Stimulated activated CD8-positive, alpha-beta memory T cell treated with anti-CD3 and anti-CD28 coated beads, Interleukin-4, amount 100 ng/mL, for 1 hour (primary cell): ENCODE data around the gene STAT3.
A peak's percentile ranks its signal among the peaks of the same experiment; 100 is the strongest.
"Not testable (repeated sequence)": the region's sequence is repeated elsewhere in the genome, so short reads cannot be mapped to it uniquely, and the experiment has no call there.

ENCODE experiments used
- DNase-seq, 2 donors: peaks; one replicate each; pipeline ENCODE4 v3.0.0-alpha.2; 2020; ENCODE audit warnings: low read depth in 2 of 2, low spot score in 1 of 2

Gene STAT3

DNA sequence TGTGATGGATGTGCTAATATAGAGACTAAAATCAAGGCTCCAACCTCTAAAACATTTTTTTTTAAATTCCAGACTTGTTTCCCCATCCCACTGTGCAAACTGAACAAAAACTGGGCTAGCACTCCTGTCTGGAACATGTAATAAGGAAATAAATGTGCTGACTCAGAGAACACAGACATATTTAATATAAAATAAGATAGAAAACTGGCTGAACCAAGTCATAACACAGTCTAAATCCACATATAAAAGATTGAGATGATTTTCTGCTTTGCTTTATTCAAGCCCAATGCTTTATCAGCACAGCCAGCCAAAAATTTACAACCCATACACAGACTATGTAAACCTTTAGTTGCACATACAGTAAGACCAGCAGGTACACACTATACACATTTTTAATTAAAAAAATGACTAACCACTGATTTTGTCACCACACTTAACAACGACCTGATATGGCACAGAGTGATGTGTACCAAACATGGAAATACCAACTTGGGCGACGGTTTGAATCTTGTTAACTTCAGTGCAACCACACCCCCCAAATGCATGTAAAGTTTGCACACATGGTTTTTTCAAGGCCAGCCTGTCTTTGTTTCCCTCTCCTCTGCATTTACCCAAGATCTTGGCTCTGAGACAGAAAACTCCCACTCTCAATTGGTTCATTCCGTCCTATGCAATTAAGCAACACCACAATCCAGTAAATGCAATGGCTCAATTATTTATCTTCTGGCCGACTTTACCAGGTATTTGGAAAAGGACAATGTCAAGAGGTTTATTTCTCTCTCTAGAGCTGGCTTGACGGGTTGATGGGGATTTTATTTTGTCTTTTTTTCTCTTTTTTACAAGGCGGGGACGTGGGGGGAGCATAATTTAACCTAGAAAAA is 1.2 kb downstream of the STAT3 start:
- no peak for DNase-seq

DNA sequence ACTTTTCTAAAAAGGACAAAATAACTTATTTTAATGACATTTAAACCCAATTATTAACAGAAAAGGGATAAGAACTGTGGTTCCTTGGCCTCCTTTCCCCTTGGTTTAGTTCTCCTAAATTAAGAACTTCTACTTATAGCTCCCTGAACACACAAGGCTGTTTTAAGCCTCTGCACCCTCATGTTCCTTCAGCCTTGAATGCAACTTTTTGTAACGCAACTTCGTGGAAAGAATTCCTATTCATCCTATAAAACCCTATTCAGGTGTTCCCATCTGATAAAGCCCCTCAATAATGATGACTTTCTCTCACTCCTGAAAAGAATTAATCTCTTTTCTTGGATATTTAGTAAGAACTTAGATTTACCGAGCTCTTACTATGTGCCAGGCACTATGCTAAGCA is 6.3 kb downstream of the STAT3 start:
- DNase-seq = no peak

DNA sequence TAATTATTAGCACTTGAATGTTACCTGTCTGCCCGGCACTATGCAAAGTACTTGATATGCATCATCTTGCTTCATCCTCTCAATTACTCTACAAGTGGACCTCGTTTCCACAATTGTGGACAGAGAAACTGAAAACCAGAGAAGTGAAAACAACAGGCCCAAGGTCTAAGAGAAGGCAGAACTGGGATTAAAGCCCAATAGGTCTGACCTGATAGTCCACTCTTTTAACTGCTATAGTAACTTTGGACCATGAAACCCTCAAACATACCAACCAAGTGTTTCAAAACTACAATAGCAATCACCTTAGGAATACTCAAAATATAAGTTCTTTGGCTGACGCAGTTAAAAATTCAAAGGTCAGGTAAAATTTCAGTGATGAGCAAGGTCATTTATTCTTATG is 7.3 kb downstream of the STAT3 start:
- DNase-seq = no peak

DNA sequence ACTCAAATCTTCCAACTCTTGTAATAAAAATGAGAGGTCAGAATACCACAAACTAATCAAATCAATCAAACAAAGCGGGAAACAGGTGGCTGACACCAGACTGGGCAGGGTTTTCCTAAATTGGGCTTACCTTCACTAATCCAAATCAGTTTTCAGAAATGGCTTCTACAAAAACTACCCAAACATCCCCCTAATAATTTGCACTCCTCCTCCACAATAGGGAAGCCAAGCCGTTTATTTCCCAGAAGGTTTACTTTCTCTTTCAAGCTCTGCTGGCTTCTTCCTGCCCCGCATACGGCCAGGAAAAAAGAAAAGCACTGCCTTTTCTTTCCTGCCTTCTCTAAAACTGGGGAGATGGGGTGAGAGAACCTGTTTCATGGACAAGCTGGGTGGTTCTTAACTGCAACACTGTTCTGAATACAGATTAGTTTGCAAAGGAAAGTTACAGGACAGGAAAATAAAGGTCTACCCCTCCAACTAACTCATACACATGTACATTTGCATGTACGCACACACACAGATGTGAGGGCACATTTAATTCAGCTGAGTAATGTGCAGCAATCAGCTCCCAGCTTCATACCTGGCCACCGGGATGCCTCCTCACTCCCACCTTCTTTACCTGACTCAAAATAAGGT is 9.2 kb downstream of the STAT3 start:
- no peak for DNase-seq

DNA sequence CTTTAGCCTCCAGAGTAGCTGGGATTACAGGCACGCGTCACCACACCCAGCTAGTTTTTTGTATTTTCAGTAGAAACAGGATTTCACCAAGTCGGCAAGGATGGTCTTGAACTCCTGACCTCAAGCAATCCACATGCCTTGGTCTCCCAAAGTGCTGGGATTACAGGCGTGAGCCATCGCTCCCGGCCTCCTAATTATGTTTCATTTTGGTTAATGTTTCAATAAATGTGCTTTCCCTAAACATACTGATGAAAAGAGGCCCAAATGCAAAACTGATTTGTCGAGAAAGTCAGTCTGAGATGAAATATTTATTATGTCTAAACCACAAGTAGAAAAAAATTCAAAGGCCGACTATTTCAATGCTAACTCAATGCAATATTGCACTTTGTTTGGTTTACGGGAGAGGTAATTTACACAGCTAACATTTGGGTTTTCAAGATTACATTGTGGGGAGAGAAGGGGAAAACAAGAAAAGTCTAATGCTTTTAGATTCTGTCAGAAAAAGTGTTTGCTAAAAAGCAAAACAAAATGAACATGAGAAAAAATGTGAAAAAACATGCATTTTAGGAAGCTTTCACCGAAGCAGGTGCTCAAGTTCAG is 9.8 kb downstream of the STAT3 start:
- DNase-seq = no peak

DNA sequence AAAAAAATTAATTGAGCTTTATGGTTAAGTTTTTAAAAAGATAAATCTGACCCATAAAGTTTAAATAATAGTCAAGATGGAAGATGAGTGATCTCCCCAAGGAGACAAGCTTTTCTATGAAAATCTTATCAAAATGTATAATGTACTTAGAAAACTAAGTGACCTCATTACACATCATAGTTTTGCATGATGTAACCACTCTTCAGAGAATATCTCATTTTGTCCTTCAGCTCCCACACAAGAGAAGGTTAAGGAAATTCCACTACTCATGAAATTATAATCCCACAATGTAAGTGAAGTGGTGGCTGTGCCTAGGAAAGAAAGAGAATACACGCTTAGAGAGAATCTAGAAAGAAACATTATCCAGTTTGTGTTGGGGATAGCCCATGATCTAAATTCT is 14.3 kb downstream of the STAT3 start:
- no peak for DNase-seq

DNA sequence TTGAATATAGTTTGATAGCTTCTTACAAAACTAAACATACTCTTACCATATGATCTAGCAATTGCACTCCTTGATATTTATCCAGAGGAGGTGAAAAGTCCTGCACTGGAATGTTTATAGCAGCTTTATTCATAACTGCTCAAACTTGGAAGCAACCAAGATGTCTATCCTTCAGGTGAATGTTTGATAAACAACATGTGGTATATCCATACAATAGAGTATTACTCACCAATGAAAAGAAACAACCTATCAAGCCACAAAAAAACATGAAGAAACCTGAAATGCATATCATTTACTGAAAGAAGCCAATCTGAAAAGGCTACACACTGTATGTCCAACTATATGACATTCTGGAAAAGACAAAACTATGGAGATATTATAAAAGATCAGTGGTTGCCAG is 16.1 kb downstream of the STAT3 start:
- no peak for DNase-seq

DNA sequence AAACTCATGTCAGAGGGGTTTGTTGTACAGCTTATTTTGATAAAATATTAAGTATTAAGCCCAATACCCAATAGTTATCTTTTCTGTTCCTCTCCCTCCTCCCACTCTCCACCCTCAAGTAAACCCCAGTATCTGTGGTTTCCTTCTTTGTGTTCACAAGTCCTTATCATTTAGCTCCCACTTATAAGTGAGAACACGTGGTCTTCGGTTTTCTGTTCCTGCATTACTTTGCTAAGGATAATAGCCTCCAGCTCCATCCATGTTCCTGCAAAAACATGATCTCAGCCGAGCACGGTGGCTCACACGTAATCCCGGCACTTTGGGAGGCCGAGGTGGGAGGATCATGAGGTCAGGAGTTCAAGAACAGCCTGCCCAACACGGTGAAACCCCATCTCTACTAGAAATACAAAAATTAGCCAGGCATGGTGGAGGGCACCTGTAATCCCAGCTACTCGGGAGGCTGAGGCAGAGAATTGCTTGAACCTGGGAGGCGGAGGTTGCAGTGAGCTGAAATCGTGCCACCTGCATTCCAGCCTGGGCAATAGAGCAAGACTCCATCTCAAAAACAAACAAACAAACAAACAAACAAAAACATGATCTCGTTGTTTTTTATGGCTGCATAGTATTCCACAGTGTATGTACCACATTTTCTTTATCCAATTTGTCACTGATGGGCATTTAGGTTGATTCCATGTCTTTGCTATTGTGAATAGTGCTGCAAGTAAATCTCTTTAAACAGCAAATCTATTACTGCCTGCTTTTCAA is 19.3 kb downstream of the STAT3 start:
- not testable (repeated sequence) for DNase-seq

DNA sequence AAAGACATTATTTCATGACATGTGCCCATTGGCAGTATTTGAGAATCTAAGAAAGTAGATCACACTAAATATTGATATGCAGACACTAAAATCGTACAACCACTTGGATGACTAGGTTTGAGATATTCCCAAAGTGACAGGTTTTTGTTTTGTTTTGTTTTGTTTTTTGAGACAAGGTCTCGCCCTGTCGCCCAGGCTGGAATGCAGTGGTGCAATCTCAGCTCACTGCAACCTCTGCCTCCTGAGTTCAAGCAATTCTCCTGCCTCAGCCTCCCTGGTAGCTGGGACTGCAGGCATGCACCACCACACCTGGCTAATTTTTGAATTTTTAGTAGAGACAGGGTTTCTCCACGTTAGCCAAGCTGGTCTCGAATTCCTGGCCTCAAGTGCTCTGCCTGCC is 19.9 kb downstream of the STAT3 start:
- DNase-seq = not testable (repeated sequence)

DNA sequence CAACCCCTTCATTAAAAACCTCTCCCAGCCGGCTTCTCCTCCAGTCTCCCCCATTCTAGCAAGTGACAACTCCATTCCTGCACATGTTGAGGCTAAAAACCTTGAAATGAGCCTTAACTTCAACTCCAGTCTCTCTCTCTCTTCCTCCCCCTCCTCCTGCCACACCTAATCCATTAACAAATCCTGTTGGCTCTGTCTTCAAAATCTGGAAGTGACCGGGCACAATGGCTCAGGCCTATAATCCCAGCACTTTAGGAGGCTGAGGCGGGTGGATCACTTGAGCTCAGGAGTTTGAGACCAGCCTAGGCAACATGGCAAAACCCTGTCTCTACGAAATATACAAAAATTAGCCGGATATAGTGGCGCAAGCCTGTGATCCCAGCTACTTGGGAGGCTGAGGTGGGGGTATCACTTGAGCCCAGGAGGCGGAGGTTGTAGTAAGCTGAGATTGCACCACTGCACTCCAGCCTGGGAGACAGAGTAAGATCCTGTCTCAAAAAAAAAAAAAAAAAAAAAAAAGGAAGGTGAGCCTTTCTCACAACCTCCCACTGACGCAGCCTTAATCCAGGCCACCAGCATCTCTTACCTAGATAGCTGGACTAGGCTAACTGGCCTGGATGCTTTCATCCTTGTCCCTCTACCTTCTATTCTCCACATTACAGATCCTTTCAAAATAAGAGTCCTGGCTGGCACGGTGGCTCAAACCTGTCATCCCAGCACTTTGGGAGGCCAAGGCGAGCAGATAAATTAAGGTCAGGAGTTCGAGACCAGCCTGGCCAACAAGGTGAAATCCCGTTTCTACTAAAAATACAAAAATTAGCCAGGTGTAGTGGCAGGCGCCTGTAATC is 21.8 kb downstream of the STAT3 start:
- not testable (repeated sequence) for DNase-seq

DNA sequence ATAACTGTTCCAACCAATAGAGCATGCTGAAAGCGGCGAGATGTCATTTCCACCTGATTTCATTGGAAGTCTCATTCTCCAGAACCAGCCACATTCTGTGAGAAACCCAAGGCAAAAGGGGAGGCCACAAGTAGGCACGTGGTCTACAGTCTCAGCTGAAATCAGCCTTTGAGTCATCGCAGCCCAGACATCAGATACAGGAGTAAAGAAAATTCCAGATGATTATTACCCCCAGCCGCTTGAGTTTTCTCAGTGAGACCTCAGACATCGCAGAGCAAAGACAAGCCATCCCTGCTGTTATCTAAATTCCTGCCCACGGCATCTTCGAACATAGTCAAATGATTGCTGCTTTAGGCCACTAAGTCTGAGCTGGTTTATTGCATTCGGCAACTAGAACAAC is 23.1 kb downstream of the STAT3 start:
- no peak for DNase-seq

DNA sequence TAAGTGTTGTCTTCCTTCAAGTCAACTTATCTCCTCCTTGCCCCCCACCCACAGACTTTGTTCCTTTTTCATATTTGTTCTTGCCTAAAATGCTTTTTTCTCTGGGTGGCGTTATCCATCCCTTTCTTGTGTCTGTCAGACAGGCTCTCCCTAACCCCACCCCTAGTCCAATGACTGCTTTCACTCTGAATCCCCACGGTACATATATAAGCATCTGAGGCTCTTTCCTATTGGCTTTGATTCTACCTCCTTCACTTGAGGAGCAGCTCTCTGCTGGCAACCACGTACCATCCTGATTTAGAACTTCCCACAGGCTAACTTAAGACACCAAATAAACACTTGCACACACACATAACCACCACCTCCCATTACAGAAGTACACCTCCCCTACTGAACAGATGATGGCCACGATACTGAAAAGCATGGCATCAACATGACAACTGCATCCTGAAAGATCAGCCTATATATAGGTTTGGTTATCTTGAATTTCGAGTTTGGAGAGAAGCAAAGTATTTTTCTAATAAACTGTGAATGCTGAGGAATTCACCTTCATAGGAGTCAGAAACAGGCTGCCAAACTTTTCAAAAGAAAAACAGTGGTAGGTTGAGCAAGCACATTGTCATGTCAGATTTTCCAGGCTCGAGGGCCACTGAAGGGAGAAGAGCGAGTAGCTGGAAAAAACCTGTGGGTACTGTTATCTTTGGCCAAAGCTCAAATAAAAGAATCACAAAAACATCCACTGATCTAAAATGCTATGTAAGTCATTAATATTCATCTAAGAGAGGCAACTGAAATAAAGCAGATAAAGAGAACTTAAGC is 24.3 kb downstream of the STAT3 start:
- no peak for DNase-seq

DNA sequence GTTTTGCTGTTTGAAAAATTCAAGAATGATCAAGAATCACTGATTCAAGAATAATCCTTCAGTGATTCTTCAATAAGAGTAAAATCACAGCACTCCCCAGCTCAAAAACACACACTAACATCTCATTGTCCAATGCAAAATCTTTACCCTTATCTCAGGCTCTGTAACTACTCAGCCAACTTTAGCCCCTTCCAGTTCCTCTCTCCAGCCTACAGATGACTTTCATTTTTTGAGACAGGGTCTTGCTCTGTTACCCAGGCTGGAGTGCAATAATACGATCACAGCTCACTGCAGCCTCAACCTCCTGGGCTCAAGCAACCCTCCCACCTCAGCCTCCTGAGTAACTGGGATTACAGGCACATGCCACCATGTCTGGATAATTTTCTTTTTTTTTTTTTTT is 25.0 kb downstream of the STAT3 start:
- DNase-seq = no peak

DNA sequence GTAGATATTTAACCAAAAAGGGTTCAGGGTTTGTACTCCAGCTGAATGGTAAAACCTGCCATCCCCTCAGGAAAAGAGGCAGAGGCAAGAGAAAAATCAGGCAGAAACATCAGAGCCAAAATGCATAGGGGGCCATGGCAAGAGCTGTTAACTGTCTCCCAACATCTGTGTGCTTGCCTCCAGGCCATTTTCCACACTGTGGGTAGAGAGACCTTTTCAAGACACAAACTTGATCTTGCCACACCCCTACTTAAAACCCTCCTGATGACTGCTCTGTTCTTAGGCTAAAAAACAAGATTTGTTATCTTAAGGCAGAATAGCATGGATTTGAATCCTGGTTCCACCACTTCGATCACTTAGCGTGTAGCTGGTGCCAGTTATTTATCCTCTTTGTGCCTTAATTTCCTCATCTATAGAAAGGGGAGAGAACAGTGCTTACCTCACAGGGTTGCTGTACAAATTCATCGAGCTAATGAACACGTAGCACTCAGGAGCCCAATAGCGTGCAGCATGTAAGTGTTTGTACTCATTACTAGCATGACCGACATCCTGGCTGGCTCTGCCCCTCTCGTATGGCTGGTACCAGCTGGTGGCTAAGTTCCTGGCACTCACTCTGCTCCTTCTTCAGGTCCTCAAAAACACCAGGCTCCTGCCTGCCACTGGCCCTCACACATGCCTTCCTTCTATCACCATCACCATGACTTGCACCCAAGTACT is 25.8 kb downstream of the STAT3 start:
- DNase-seq = no peak

DNA sequence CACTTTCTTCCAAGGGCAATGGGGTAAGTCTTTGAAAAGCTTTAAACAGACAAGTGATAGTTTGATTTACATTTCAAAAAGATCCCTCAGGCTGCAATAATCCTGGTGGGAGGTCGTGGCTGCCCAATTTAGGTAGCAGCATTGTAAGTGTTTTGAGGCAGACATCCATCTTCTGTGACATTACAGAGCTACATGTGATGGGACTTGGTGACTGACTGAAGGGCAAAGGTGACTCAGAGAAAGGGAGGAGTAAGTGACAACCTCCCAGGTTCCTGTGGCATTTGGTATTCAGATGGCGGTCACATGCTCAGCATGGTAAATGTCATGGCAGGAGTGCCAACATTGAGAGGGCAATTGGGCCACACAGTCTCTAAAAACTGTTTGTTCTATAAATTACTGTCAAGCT is 26.5 kb downstream of the STAT3 start:
- DNase-seq = peak in 1 of 2 donors; percentile 16

DNA sequence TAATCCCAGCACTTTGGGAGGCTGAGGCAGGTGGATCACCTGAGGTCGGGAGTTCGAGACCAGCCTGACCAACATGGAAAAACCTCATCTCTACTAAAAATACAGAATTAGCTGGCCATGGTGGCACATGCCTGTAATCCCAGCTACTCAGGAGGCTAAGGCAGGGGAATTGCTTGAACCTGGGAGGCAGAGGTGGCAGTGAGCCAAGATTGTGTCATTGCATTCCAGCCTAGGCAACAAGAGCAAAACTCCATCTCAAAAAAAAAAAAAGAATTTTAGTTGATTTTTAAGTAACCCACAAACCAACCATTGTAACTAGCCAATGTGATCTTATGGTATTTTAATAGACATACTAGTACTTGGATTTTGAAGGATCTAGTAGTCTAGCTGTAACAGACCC is 27.9 kb downstream of the STAT3 start:
- DNase-seq = not testable (repeated sequence)

DNA sequence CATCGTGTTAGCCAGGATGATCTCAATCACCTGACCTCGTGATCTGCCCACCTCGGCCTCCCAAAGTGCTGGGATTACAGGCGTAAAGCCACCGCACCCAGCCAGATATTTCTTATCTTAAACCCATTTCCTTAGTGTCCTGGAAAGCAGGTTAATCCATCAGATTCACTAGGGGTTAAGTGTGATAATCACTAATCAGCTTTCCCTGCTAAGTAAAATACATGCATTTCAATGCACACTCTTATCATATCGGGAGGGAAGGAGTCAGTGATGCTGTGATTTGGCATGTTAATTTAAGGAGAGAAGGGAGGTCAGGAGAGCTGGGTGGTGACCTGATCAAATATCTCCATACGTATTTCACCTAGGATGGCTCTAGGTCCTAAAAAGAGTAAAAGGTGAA is 29.1 kb downstream of the STAT3 start:
- DNase-seq = no peak

DNA sequence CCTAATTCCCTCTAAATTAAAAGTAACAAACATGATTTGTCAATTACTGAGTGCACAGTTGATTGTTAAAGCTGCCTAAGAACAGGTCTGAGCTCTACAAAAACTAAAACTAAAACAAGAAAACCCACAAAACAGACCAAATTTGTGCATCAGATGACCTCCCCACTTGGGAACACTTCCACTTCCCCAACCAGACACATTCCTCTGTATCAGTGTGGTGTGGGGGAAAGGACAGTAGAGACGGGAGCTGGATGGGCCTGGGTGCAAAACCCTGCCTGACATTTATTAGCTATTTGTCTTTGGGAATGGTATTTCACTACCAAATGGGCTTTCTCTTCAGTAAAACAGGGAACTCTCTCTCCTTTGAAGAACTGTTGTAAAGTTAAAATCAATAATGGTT is 29.8 kb downstream of the STAT3 start:
- DNase-seq = no peak
